ENCODE results near the gene KIAA1217.

The KIAA1217 gene

GRCh38 chr10:24256619-24257107, 47.7 kb downstream of the KIAA1217 start:
- Histone ChIP-seq H3K4me1 (ENCODE audit: insufficient read depth, low read length, severe bottlenecking) (no peaks in the 10 kb centered on the region), H3K36me3 (ENCODE audit: insufficient read depth, low read length) (no peaks in the 10 kb centered on the region), H3K27me3 (ENCODE audit: insufficient read depth, low read length) (no peaks in the 10 kb centered on the region), H3K4me3 (ENCODE audit: low read depth, low read length, poor library complexity, severe bottlenecking) (no peak overlapping the region), H3K27ac (ENCODE audit: low read depth, low read length, poor library complexity, severe bottlenecking) (no peak overlapping the region), H3K4me2 (ENCODE audit: low read length) (no peak overlapping the region), H3K79me2 (ENCODE audit: insufficient read depth, low read length) (no peaks in the 10 kb centered on the region), H3F3A (ENCODE audit: insufficient read depth, low read length) (no peaks in the 10 kb centered on the region), H3K9ac (ENCODE audit: low read length) (no peak overlapping the region), H3K9me3 (ENCODE audit: low read length) (no peaks in the 10 kb centered on the region), H2AFZ (ENCODE audit: low read length) (no peak overlapping the region), H4K20me1 (ENCODE audit: insufficient read depth, low read length) (no peaks in the 10 kb centered on the region), H3K9me2 (ENCODE audit: low read depth, low read length) (no peaks in the 10 kb centered on the region)
- TF ChIP-seq CTCF (IDR thresholded peaks at IDR 0.05; ENCODE audit: low read length) = no peak
- TF ChIP-seq EZH2 (IDR thresholded peaks at IDR 0.05; ENCODE audit: borderline replicate concordance, low read length) = no peak

GRCh38 chr10:24257588-24257987, 48.6 kb downstream of the KIAA1217 start:
- no peak overlapping the region for H3K27ac ChIP-seq (ENCODE audit: low read depth, low read length, poor library complexity, severe bottlenecking)
- no peak overlapping the region for H3K4me2 ChIP-seq (ENCODE audit: low read length)
- TF ChIP-seq EZH2 (IDR thresholded peaks at IDR 0.05; ENCODE audit: borderline replicate concordance, low read length) (no peak), CTCF (IDR thresholded peaks at IDR 0.05; ENCODE audit: low read length) (no peak)

GRCh38 chr10:24259365-24260130, 50.6 kb downstream of the KIAA1217 start:
- Histone ChIP-seq H3K9ac (ENCODE audit: low read length) (no peak overlapping the region), H3K9me2 (ENCODE audit: low read depth, low read length) (no peaks in the 10 kb centered on the region), H3K4me3 (ENCODE audit: low read depth, low read length, poor library complexity, severe bottlenecking) (no peak overlapping the region), H2AFZ (ENCODE audit: low read length) (no peak overlapping the region), H3K9me3 (ENCODE audit: low read length) (no peaks in the 10 kb centered on the region), H4K20me1 (ENCODE audit: insufficient read depth, low read length) (no peaks in the 10 kb centered on the region), H3K27me3 (ENCODE audit: insufficient read depth, low read length) (no peaks in the 10 kb centered on the region), H3K4me2 (ENCODE audit: low read length) (no peak overlapping the region), H3K36me3 (ENCODE audit: insufficient read depth, low read length) (no peaks in the 10 kb centered on the region), H3F3A (ENCODE audit: insufficient read depth, low read length) (no peaks in the 10 kb centered on the region), H3K27ac (ENCODE audit: low read depth, low read length, poor library complexity, severe bottlenecking) (no peak overlapping the region), H3K4me1 (ENCODE audit: insufficient read depth, low read length, severe bottlenecking) (no peaks in the 10 kb centered on the region), H3K79me2 (ENCODE audit: insufficient read depth, low read length) (no peaks in the 10 kb centered on the region)
- TF ChIP-seq CTCF (IDR thresholded peaks at IDR 0.05; ENCODE audit: low read length) (no peak), EZH2 (IDR thresholded peaks at IDR 0.05; ENCODE audit: borderline replicate concordance, low read length) (no peak)

More at GRCh38 chr10:24257588-24257987, 48.6 kb downstream of the KIAA1217 start:
- Histone ChIP-seq H3K36me3 (ENCODE audit: insufficient read depth, low read length) (no peaks in the 10 kb centered on the region), H3K79me2 (ENCODE audit: insufficient read depth, low read length) (no peaks in the 10 kb centered on the region), H4K20me1 (ENCODE audit: insufficient read depth, low read length) (no peaks in the 10 kb centered on the region), H3K9ac (ENCODE audit: low read length) (no peak overlapping the region), H3K4me1 (ENCODE audit: insufficient read depth, low read length, severe bottlenecking) (no peaks in the 10 kb centered on the region), H3F3A (ENCODE audit: insufficient read depth, low read length) (no peaks in the 10 kb centered on the region), H2AFZ (ENCODE audit: low read length) (no peak overlapping the region), H3K9me3 (ENCODE audit: low read length) (no peaks in the 10 kb centered on the region), H3K27me3 (ENCODE audit: insufficient read depth, low read length) (no peaks in the 10 kb centered on the region), H3K4me3 (ENCODE audit: low read depth, low read length, poor library complexity, severe bottlenecking) (no peak overlapping the region), H3K9me2 (ENCODE audit: low read depth, low read length) (no peaks in the 10 kb centered on the region)
